ENCODE results near the gene EIF5. TPM values are rescaled to one million over a fixed set of nuclear protein-coding genes. Genes with fewer than 3 reads are reported as not detected.

EIF5 gene
- total RNA-seq, 1 experiment from 2014 or later = 356 TPM

- Histone ChIP-seq H2BK12ac (ENCODE audit: insufficient read length, low read depth, low read length) (no peak overlapping the region), H4K8ac (replicated peaks; ENCODE audit: insufficient read length, low read depth, low read length) (no peak overlapping the region), H2AFZ (ENCODE audit: low read length) (no peak overlapping the region), H2BK5ac (ENCODE audit: insufficient read length, low read length) (no peak overlapping the region), H3K27ac (ENCODE audit: insufficient read length, low read depth, low read length) (no peak overlapping the region), H3K9ac (ENCODE audit: extremely low read depth, insufficient read length, low read length) (no peak overlapping the region), H3K23ac (ENCODE audit: insufficient read length, low read depth, low read length) (no peak overlapping the region), H3K4me2 (ENCODE audit: insufficient read depth, insufficient read length, low read length) (no peak overlapping the region), H3K79me2 (ENCODE audit: insufficient read depth, low read length) (no peaks in the 10 kb centered on the region), H4K91ac (ENCODE audit: insufficient read length, low read depth, low read length) (no peak overlapping the region), H2BK120ac (ENCODE audit: low read depth, low read length, poor library complexity, severe bottlenecking) (no peak overlapping the region), H3T11ph (ENCODE audit: low read length) (no peak overlapping the region), H3K79me1 (ENCODE audit: insufficient read depth, low read depth, low read length, poor library complexity, severe bottlenecking) (no peaks in the 10 kb centered on the region), H3K56ac (ENCODE audit: insufficient read length, low read depth, low read length) (no peak overlapping the region), H3K9me3 (ENCODE audit: control insufficient read depth, low read depth, low read length) (no peaks in the 10 kb centered on the region), H3K23me2 (ENCODE audit: insufficient read length, low read depth, low read length, poor library complexity, severe bottlenecking) (no peaks in the 10 kb centered on the region), H3K4ac (ENCODE audit: low read depth, low read length) (no peak overlapping the region), H2BK20ac (ENCODE audit: low read depth, low read length, poor library complexity, severe bottlenecking) (no peak overlapping the region), H2AK5ac (ENCODE audit: insufficient read length, low read length) (no peak overlapping the region), H4K20me1 (ENCODE audit: control insufficient read depth, insufficient read depth, insufficient read length) (no peaks in the 10 kb centered on the region), H3K27me3 (ENCODE audit: insufficient read depth, low read length) (no peaks in the 10 kb centered on the region), H2BK15ac (ENCODE audit: low read depth, low read length) (no peak overlapping the region), H3K14ac (ENCODE audit: insufficient read depth, low read length) (no peak overlapping the region), H3K4me1 (ENCODE audit: insufficient read depth, low read length) (no peaks in the 10 kb centered on the region), H3K18ac (ENCODE audit: insufficient read length, low read depth, low read length) (no peak overlapping the region), H4K5ac (ENCODE audit: insufficient read length, low read depth, low read length) (no peak overlapping the region)
- peaks cover 4 to 8% of the 10 kb centered on the region in 2 experiments for H3K4me1 Mint-ChIP-seq
- no peak overlapping the region; a peak in 1 of 5 replicates for H3K4me3 Mint-ChIP-seq
- no peaks in the 10 kb centered on the region; a peak in 1 of 7 replicates for H3K36me3 Mint-ChIP-seq (ENCODE audit: insufficient read depth in 1 of 3, low read depth in 3 of 3)
- H3K9me3 Mint-ChIP-seq = no peaks in the 10 kb centered on the region
- no CpG with 5 or more reads among the region's 14 CpGs for WGBS (ENCODE audit: extremely low coverage, insufficient read length, low lambda C conversion rate)
- H3K27me3 Mint-ChIP-seq (ENCODE audit: low read depth) = peaks cover 21% of the 10 kb centered on the region
- DNase-seq = no peak
- TF ChIP-seq CTCF (conservative IDR thresholded peaks at IDR 0.05) = no peak
- no peak overlapping the region for H3K27ac Mint-ChIP-seq
Observed at GRCh38 chr14:103378038-103378854, 44.2 kb downstream of the EIF5 start.

Measured in H9 (cell line).